Measurements from ENCODE around the gene TLE1.
"Not testable (repeated sequence)": the region's sequence is repeated elsewhere in the genome, so short reads cannot be mapped to it uniquely, and the experiment has no call there.

Gene TLE1

DNA sequence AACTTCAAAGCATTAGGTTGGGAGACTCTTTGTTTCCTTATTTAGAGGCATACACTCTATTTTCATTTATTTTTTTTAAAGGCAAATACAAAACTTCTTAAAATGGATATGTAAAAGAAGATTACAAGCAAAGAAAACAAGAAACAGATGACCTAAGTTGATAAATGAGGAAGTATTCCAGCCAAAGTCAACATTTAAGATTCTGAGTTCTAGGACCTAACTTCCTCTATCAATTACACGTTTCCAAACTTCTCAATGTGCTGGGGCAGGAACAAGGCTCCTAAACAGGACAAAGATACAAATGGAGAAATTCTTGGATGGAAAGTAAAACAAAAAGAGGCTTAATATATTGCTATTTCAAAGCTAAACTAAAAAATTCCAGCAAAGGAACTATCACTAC, 89.5 kb downstream of the TLE1 start:
- no peak for DNase-seq

DNA sequence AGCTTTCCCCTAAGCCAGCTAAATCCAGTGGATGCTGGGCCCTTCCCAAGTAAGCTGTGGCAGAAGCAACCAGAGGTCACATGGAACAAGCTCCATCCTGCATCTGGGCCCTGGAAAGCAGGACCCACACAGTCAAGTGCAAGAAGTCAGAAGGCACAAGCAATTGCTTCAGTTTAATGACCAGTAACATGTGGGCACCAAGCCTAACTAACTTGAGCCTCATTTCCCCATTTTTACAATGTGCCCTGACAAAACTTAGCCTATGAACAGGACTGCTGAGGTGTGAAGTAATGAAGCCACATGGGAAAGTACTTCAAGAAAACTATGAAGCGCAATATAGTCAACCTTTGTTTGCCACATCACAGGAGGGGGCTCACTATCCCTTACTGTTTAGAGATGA, 90.5 kb downstream of the TLE1 start:
- DNase-seq: no peak

DNA sequence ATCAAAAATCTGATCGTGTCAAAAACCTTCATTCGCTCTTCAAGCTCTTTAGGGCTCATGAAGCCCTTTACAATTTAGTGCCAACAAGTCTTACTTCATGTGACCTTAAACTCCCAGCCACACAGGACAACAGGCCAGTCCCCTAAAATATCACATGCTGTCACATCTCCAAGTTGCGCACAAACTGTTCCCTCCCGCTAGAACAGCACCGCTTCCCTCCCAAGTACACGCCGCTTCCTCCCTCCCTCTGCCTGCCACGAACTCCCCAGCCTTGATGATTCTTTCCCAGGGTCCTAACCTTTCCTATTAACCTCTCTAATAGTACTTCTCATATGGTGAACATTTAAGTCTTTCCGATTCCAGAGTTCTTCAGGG, 91.2 kb downstream of the TLE1 start:
- no peak for DNase-seq

DNA sequence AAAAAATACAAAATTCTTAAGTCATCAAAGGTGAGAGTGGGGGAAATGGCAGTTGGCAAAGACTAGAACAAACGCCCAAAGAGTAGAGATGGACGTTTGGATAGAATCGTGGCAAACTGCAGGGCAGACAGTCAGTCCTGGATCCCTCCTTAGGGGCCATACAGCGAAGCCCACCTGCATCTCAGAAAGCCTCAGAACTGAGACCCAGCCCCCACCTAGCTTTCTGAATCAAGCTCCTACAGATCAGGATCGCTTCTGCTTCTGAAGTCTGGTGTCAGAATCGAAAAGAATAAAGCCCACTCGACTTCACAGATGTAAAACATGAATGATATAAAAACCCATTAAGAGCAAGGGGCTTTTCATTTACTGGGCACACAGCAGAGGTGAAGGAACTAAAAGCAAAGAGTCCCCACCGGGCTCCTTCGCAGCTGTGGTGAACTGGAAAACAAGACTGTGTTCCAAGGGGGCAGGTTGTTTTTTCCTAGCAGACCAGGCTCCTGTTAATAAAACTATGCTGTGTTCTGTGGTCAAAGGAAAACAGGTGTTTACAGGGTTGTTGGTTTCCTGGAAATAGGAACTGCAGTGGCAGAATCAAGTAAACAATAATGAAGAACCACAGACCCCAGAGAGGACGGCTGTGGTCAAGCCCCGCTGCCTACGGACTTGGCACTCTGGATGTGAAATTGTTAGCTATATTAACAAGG, 91.8 kb downstream of the TLE1 start:
- no peak for DNase-seq

DNA sequence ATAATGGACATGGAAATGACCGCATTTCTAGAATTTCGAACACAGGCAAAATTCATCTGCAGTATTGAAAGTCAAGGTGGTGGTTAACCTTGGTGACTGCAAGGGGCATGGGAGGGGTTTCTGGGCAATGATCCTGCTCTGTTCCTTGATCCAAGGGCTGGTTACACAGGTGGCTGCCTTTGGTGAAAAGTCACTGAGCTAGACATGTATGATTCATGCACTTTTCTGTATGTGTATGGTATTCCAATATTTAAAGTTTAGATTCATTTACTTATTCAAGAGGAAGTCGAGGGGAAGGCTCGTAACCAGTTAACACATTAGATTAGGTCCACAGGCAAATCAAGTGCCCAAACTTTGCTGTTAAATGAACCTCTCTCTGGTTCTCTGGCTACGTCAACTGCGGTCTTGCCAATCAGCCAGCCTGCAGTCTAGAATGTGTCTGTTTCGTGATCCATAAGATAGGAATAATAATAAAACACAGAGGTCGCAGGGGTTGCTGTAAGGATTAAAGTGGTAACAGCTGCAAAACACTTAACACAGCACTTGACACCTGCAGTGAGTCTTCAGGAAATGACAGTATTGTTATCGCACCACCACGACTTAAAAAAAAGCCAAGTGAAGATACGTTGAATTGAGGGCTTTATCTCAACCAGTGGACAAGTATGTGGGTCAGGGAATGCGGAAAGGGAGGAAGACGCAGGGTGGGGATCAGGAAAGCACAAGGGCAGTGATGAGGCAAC, 92.5 kb downstream of the TLE1 start:
- DNase-seq: no peak

DNA sequence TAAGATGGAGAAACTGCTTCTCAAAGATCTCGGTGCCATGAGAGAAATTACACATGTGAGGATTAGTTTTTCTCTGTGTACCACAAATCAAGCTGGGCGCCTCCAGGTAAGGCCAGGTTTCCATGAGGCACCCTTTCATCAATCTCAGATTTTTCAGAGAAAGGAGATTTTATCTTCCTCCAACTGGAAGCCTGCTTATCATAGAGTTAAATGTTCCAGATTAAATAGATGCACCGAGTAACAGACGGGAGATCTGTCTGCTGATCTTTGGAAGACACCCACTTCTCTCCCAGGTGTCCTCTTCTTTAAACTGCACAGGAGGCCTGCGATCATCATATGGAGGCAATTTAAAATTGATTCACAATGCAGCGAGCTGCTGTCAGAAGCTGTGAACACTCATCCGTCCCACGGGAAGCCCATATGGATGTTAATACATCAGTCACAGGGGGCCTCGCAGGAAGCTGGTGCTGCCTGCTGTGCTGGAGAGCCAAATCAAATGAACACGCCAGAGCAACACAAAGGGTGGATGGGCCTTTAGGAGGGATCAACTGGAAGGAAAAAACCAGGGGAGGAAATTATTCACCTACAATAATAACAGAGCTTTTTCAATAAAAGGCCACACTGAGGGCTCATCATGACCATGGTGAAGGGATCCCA, 93.3 kb downstream of the TLE1 start:
- no peak for DNase-seq

DNA sequence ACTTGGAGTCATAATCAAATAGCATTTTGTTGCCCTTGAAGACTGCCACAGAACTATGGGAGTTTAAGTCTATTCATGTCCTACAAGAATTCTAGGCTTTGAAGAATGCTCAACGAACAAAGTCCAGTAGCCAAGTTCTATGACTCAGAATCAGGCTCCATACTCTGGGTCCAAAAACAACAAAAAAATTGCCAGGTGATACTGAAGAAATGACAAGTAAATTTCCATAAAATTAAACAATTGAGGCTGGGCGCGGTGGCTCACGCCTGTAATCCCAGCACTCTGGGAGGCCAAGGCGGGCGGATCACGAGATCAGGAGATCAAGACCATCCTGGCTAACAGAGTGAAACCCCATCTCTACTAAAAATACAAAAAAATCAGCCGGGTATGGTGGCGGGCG, 94.1 kb downstream of the TLE1 start:
- DNase-seq: not testable (repeated sequence)

DNA sequence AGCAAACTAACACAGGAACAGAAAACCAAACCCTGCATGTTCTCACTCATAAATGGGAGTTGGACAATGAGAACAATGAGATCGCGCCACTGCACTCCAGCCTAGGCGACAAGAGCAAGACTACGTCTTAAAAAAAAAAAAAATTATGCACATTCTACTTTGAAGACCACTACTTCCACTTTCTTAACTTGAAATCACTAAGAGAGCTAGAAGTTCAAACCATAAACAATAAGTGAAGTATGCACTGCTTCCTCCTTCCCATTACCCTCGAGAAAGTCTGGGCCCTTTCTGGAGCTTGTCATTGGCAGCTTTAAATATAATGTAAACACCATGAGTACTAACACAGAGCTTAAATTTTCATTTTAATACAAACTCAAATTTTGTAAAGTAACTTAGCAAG, 94.9 kb downstream of the TLE1 start:
- no peak for DNase-seq

DNA sequence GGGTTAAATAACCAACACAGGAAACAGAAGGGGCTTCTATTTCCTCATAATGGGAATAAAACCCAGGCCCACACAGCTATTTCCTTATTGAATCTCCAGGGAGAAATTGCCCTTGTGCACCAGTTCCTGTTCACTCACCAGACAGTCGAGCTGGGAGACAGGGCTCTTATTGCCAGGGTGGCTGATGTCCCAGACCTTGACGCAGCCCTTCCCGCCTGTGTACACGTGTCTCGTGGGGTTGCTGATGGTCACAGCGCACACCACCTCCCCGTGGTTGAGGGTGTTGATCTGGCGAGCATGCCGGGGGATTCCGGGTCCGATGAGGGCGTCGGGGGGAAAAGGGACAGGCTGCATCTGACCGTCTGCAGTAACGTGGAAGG, 96.5 kb downstream of the TLE1 start:
- no peak for DNase-seq

DNA sequence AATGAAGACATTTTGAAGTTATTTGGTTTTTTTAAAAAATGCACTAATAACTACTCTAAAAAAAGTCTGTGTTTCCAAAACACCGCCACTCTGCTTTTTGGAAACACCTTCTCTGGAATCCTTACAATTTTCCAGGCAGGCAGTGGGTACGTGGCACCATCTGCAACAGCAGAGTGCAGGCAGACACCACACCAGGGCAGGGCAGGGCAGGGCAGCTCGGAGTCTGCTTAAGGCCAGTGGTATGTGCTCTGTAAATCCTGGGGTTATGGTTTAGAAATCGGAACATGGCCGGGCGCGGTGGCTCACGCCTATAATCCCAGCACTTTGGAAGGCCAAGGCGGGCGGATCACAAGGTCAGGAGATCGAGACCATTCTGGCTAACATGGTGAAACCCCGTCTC, 97.6 kb downstream of the TLE1 start:
- no peak for DNase-seq

DNA sequence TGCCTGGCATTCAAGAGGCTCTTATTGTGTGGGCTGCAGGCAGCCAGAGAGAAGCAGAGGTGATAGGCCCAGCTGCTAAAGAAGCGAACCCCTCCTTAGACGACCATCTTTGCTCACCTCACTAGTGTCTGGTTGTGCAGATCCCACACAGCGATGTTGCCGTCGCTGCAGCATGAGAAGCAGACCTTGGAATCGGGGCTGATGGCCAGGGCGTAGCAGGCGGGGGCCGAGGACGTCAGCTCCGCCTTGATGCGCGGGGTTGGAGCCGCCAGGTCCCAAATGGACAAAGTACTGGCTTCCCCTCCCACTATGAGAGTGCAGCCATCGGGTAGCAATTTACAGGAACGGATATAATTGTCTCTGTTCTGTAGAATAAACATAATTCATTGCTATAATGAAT, 98.7 kb downstream of the TLE1 start:
- no peak for DNase-seq

DNA sequence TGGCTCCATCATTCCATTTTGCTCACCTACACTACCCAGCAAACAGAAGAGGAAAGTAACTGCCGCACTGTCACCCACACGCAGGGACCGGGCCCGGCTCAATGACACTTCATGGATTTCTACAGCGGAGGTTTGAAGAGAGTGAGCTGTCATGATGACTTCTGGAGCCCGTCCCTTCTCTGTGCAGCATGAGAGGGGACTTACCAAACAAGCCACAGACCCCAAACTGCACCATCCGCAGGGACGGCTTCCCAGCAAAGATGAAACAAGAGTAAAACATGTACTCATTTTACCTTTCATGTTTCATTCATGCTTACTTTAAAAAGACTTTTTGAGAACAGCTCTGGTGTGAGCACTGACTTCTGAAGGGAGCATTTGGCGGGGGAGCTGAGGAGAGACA, 99.5 kb downstream of the TLE1 start:
- no peak for DNase-seq

DNA sequence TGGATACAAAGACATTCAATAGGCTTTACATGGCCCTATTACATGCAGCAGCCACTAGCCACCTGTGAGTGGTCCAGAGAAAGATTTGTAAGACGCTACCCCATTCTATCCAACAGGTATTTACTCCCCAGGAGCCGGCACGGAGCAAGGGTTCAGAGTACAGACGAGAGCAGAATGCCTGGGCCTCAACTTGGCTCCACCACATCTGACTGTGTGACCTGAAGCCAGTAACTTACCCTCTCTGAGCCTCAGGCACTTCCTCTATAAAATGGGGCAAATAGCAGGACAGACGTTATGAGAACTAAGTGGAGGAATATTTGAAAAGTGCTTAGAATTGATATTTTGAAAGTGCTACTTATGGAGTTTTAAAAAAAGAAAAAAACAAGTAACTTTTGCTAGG, 100.0 kb downstream of the TLE1 start:
- DNase-seq: no peak

DNA sequence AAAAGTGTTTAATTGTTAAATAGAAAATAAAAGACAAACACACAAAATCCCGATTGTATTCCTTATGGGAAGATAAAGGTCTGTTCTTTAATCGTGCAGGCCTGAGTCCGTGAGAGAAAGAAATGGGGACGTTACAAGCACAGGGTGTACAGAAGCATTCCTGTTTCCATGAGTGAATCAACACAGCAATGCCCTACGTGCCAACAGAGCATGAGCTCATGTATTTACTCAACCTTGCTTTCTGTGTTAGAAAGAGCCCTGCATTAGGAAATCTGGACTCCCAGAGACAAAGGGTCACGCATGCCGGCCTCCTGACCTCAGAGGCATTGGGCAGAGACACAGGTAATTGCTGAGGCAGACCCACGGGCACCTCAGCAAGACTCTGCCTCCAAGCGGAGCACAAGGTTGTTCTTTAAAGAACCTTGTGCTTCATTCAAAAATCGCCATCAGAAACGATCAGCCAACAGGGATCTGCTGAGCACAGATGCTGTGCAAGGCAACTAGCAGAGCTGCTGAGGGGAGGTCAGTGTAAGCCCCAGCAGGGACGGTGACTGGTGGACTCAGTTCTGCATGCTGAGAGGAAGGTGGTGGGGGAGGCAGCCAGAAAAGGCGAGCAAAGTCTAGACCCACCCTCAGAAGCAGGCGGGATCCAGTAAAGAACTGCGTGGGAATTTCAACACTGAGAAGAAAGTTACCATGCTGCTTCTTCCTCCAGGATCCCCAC, 101.0 kb downstream of the TLE1 start:
- DNase-seq: no peak

DNA sequence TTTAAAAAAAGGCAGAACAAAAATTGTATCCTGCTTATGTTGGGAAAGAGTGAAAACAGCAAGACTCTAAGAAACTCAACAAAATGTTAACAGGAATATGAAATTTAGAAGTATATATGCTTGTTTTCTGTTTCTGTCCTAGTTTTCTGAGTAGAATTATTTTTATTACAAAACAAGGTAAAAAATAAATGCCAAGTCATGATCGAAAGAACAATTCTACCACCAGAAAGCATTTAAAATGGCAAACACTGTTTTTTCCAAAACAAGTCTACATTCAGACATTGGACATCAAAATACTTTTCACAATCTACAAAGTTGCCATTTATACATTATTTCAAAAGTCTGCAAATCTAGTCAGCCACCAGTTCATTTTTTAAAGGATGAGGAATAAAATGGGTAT, 102.6 kb downstream of the TLE1 start:
- DNase-seq: no peak

DNA sequence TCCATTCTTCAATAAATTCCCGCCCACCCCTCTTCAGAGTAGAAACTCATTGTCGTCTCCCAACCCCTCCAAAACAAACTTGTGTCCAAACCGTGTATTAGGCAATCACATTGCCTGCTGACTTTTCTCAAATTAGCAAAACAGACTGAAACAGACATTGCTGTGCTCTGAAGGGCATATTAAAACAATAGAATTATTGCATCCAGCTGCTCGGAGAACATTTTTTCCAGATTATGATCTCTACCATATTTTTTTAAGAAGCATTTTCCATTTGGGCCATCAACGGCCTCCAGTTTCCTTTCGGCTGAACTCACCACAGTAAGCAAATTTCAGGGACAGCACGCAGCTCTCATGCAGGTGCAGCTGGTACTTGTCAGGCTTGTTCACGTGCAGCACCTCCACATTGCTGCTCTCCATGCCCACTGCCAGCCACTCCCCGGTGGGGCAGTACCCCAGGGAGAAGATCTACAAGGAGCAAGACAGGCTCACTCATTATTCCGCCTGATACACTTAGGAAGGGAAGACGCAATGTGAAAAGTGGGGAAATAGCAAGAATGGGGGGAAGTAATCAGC, 104.1 kb downstream of the TLE1 start:
- no peak for DNase-seq

DNA sequence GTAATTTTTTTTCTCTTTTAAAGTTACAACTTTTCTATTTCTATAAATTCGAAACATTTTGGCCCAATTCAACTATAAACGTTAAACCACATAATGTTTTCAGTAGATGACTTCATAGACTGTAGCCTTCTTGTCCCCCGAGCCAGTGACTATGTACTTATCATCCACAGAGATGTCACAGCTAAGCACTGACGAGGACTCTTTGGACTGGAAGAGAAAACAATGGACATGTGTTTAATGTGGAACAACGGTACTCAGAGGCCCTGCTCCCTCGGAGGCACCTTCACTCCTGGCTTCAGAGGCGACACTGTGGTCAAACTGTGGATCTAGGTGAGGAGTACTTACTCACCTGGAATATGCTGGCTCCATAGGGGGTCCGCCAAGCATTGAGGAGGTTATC, 105.2 kb downstream of the TLE1 start:
- DNase-seq: no peak

DNA sequence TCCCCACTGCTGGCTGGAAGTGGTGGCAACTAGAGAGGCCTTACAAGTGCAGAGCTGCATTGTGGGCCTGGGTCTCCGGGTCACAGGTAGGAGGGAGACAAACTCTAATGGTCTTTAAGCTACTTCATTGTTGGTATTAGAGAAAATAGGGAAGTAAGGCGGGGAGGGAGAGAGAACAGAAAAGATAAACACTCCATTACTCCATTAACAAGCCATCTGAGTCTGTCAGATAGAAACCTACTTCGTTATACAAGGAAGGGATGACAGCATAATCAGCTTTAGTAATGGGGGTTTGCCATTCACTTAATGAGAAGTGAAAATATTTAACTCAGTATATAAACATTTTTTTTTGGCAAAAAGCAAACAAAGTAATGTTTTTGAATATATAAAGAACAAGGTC, 107.4 kb downstream of the TLE1 start:
- no peak for DNase-seq

DNA sequence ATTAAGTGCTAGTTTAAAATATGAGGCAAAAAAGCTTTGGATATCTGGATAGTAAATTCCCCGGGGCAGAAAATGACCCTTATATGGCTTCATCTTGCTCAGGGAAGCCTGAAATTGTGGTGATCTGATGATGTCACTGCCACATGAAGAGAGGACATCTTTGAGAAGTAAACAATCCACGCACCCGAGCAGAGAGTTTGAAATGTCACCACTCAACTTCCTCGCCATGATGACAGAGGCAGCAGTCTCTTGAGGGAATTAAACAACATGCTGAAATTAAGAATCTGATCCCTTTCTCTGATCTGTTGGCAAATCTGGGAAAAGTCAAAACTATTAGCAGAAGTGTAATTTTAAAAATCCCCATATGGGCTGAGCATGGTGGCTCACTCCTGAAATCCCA, 110.0 kb downstream of the TLE1 start:
- no peak for DNase-seq

DNA sequence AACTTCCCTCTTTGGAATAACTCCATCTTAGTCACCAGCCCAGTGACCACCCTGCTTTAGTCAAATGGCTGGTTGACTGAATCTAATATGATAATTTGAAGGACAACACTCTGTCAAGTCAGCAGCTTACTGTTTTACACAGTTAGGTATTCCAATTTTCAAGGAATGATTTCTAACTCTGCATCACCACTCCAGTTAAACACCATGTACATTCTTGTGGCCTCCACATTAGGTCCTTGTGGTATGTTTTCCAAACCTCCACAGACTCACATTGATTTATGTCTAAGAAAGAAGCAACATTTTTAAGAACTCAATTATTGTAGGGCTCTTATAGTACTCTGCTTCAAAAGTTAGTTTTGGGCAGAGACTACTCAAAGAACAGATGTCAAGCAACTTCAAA, 110.7 kb downstream of the TLE1 start:
- no peak for DNase-seq

DNA sequence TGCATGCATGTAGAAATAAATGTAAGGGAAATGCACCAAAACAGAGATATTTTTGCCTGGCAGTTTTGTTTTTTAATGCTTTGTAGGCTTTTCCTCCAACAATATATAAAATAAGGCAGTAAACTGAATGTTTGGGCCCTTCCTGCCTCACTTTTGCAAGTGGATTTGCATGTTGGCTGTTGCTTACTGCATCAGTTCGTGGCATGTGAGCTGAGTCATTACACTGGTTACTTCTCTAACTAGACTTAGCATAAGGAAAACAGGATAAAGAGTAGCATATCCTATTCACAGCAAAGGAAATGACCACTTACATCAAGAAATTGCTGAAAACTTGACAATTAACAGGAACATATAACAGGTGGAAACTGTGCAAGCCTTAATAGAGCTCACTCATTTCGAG, 113.4 kb downstream of the TLE1 start:
- DNase-seq: no peak

DNA sequence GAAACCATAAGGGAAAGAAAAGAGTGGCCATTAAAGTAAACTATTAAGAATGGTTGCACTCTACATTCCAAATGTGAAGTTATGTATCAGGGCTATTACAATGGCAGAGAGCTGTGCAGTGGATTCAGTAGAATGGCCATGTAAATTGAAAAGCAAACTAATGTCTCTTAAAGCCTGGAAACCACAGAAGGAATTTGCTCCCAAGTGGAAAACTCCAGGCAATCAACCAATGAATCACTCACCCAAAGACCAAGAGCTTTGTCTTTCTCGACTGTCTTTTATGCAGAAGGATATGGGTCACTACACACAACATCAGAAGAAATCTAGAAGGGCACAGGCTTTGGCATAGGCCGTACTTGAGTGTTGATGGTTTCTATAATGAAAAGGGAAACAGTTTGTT, 114.9 kb downstream of the TLE1 start:
- no peak for DNase-seq
